GM18499 (cell line): ENCODE results near the gene CTNNA1.
"Not testable (repeated sequence)": the region's sequence is repeated elsewhere in the genome, so short reads cannot be mapped to it uniquely, and the experiment has no call there.

Experiments
- ATAC-seq: cut with Tn5 transposase; IDR thresholded peaks from one replicate; pipeline ENCODE4 v1.9.1; 2021; ENCODE audit warnings: moderate number of reproducible peaks; ENCODE audit not compliant: insufficient read depth, unreplicated experiment

CTNNA1 gene

DNA sequence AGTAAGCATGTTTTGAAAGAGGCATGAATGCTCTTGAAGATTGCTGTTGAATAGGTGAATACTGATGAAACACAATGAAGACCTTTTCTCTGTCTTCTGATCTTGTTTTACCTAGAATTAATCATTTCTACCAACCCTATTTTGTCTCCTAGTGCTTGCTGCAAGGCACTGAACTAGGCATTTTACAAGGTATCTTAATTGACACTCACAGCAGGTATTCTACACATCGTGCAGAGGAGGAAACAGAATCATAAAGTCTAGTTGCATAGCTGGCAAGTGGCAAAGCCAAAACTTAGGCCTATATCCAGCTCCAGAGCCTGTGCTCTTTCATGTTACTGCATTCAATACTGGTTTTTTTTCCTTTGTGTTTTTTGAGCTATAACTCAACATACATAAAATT lies 50.7 kb downstream of the CTNNA1 start:
- no peak for ATAC-seq

DNA sequence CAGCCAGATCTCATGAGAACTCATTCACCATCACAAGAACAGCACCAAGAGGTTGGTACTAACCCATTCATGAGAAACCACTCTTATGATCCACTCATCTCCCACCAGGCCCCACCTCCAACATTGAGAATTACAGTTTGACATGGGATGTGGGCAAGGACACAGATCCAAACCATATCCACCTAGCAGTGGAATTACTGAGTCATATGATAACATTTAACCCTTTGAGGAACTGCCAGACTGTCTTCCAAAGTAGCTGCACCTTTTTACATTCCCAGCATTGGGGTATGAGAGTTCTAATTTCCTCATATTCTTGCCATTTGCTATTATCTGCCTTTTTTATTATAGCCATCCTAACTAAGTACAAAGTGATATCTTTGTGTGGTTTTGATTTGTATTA lies 51.9 kb downstream of the CTNNA1 start:
- no peak for ATAC-seq

DNA sequence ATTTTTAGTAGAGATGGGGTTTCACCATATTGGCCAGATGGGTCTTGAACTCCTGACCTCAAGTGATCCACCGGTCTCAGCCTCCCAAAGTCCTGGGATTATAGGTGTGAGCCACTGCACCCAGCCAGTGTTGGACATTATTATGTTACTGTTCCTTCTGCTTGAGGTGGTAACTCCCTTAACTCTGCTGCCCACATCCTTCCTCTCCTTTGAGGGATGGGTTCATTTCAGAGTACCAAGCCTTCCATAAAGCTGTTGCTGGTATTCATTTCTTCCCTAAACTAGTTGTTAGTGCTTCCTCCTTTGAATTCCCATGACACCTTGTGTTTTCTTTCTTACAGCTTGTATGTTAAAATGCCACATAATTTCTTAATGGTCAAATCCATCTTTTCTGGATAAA lies 54.0 kb downstream of the CTNNA1 start:
- no peak for ATAC-seq

DNA sequence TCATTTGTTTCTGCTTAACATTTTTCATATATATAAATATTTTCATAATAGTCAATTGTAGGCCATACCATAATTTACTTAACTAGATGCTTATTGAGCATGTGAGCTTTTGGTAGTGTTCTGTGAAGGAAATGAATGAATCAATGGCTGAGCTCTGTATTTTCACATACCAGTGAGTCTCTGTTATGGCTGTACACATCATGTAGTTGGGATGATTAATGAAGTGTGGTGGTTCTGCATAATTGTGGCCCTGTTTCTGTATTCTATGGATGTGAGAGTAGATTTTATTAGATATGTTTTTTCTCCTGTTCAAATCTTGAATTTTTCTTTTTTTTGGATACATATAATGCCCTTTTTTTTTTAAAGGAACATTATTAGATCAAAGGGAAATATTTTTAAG lies 56.2 kb downstream of the CTNNA1 start:
- no peak for ATAC-seq

DNA sequence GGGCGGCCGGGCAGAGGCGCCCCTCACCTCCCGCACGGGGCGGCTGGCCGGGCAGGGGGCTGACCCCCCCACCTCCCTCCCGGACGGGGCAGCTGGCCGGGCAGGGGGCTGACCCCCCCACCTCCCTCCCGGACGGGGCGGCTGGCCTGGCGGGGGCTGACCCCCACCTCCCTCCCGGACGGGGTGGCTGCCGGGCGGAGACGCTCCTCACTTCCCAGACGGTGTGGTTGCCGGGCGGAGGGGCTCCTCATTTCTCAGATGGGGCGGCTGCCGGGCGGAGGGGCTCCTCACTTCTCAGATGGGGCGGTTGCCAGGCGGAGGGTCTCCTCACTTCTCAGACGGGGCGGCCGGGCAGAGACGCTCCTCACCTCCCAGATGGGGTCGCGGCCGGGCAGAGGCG lies 57.6 kb downstream of the CTNNA1 start:
- ATAC-seq: not testable (repeated sequence)

DNA sequence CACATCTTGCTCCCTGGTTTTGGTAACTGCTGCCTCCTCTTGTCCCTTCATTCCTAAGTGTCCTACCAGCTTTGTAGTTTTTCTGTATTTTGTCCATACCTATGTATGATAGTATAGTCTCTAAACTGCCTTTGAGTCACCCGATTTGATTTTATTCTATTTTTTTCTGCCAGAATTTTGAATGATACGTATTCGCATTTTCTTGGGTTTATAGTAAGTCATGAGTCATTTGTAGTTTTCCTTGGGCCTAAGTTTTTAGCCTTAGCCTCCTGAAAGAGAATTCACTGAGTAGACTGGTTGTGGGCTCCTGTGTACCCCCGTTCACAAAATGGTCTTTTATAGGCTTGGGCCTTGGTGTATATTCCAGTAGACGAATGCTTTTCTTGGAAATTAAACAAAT lies 62.3 kb downstream of the CTNNA1 start:
- ATAC-seq: no peak

DNA sequence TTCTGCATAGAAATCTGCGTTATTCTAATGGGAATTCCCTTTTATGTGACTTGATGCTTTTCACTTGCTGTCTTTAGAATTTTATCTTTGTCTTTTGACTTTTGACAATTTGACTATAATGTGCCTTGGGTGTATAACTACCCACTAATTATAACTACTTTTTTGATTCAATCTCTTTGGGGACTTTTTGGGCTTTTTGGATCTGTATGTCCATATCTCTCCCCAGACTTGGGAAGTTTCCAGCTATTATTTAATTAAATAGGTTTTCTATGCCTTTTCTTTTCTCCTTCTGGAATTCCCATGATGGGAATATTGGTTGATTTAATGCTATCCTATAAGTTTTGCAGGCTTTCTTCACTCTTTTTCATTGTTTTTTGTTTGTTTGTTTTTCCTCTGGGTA lies 64.0 kb downstream of the CTNNA1 start:
- no peak for ATAC-seq

DNA sequence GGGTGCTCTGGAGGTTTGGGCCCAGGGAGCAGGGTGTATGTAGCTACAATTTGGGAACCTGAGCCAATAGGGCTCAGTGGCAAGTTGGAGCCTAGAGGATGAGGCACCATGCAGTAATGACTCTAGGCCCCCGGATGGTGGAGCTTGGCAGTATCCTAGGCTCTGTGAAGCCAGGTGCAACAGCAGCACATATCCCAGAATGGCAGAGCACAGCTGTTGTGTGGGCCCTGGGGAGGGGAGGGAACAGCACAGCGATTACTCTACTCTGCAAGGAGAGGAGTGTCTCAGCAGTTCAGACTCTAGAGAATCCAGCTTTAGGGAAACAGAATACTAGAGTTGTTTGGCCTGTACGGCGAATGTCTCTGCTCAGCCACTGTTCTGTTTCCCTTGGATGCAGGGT lies 65.9 kb downstream of the CTNNA1 start:
- ATAC-seq: no peak

DNA sequence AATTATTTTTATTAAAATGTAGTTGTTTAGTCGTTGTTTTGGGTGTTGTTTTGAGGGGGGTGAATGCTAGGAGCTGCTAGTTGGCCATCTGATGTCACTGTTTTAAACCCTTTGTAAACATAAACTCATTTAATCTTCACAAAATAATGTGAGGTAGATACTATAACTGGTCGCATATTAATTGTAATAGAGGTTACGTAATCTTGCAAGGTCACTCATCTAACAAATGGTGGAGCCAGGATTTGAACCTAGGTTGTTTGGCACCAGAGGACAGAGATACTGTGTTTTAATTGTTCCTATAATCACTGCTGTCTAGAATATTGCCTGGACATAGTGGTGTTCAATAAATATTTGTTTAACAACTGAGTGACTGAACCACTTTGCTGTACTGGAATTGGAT lies 67.5 kb downstream of the CTNNA1 start:
- ATAC-seq: no peak

DNA sequence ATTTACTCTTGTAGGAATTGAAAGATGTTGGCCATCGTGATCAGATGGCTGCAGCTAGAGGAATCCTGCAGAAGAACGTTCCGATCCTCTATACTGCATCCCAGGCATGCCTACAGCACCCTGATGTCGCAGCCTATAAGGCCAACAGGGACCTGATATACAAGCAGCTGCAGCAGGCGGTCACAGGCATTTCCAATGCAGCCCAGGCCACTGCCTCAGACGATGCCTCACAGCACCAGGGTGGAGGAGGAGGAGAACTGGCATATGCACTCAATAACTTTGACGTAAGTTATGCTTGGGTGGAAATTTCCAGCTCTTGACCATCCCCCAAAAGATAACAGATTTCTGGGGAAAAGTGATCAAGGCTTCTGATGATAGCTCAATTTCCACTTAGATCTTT lies 71.3 kb downstream of the CTNNA1 start:
- ATAC-seq: no peak

DNA sequence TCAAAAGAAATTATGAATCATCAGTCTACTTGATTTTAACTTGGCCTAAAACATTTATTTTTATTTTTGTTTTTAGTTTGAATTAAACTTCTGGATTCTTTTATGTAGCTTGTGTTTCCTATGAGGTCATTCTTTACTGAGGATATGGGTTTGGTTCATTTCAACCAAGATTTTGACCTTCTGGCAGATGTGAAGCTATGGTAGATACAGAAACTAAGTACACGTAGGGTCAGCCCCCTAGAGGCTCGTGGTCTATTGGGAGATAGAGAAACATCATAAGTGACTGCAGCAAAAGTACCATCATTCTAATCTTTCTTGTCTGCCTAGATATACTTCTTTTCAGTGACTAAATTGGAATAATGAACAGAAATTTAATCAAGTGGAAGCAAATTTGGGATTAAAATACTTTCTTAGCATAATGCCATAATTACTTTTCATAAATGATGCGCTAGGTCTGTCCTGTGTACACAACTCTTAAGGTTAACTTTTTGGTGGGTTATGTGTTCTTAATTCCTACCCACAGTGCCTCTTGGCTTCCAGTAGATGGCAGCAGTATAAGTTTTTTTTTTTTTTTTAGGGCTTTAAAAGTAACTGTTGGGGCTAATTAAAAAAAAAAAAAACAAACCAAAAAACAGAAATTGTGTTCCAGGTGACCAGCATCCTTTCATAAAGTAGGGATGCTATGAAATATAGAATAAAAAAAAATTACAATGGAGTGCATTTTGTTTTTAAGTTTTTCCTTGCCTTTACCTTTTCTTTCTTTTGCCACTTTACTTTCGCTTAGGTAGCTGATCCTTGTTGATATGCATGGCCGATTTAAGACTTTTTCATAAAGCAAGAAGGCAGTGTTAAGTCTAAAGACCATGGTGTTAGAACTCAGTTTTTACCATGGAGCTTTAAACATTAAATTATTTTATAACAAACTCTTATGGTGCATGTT lies 72.0 kb downstream of the CTNNA1 start:
- no peak for ATAC-seq

DNA sequence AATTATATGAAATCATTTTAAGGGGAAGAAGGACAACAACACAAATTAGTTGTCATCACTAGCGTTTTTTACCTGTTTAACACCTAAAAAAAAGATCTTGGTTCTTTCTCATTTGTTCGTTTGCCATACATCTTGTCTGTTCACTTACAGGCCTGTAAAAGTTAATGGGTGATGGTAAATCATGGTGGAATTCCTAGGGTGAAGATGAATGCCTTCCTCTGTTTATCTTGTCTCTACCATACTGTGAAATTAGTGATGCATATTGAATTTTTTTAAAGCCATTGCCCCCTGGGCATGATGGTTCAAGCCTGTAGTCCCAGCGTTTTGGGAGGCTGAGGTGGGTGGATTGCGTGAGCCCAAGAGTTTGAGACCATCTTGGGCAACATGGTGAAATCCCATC lies 75.3 kb downstream of the CTNNA1 start:
- no peak for ATAC-seq

DNA sequence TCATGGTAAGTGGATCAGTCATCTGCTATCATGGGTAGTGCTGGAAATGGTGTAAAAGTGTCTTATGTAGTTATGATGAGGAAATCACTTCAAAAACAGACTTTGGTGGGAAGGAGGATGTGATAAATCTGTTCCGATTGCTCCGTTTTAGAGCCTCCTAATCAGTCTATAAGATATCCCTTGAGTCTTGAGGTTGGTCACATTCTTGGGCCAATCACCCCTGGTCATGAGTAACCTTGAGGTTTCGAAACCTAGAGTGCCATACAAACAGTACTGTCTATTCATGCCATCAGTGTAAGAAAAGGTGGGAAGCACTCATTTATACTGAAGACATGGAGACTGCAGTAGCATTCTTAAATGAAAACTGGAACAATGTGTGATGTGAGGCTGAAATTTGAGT lies 76.1 kb downstream of the CTNNA1 start:
- ATAC-seq: no peak

DNA sequence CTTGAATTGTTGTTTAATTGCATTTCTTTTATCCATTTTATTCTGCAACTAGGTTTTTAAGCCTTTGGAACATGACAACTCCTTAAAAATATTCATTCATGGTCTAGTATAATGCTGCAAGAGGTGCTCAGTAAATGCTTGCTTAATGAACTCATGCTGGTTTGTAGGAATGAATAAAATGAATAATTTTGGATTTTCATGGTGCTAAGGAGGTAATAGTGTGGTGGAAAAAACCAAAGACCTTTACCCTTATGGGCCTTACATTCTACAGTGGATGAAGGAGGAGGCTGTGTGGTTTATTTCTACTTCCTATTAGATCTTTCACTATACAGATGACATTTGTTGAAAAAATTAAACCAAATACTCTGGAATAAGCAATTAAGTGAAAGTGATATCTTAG lies 78.5 kb downstream of the CTNNA1 start:
- no peak for ATAC-seq

DNA sequence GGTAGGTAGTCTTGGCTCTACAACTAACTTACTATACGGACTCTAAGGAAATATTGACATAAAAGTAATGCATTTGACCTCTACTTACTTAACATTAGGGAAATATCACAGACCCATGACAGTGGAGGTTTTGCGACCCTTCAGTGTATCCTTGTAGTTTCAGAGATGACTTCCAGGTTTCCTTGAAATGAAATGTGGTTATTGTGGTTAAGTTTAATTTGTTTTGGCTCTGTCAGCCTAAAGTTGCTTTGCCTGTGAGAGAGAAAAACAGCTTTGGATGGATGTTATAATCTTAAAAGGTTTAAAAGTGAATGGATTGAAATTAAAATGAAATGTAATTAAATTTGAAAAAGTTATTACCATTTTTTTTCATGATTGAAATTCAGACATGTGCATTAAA lies 79.0 kb downstream of the CTNNA1 start:
- no peak for ATAC-seq

DNA sequence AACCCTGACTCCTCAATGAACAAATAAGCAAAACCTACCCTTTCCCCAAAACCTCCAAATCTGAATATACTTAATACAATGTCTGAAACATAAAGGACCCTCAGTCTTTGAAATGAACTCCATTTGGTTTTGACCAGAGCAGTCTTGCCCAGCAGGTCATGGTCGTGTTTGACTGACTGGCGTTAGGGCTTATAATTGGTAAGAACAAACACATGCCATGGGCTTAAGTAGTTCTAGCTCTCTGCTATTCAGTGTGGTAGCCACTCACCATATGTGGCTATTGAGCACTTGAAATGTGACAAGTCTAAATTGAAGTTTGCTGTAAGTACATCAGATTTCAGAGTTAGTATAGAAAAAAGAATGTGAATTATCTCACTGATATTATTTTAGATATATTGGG lies 79.9 kb downstream of the CTNNA1 start:
- ATAC-seq: no peak

DNA sequence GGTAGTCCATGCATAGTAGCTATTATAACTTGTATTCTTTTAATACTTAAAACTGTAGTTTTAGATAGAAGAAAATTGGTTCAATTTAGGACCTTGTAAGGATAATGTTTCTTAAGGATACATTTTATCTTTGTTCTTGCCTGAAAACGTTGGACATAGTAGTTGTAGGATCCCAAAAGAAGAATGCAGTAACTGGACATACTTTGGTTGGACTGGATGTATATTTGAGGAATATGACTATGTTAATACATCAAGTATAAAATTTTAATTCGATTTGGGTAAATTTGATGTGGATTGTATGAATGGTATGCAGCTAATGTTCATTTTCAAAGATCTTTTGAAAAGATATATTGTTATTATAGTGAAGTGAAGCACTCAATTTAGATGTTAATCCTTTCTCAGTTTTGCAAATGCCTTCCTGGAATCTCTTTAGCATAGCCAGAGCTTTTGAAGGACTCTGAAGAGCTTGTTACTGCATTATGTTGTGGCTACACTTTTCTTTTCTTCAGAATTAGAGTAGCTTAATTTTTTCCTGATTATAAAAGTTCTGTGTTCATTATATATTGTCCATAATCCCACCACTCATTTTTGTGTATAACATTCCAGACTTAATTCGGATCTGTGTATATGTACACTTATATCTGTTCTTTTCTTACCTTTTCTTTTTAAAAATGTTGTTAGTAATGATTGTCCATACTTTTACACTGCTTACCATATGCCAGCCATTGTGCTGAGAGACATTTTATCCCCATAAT lies 80.7 kb downstream of the CTNNA1 start:
- no peak for ATAC-seq

DNA sequence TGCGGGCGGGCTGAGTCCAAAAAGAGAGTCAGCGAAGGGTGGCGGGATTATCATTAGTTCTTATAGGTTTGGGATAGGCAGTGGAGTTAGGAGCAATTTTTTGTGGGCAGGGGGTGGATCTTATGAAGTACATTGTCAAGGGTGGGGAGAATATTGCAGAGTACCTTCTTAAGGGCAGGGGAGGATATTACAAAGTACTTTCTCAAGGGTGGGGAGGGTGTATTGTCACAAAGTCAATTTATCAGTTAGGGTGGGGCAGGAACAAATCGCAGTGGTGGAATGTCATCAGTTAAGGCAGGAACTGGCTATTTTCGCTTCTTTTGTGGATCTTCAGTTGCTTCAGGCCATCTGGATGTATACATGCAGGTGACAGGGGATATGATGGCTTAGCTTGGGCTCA lies 81.6 kb downstream of the CTNNA1 start:
- ATAC-seq: not testable (repeated sequence)

DNA sequence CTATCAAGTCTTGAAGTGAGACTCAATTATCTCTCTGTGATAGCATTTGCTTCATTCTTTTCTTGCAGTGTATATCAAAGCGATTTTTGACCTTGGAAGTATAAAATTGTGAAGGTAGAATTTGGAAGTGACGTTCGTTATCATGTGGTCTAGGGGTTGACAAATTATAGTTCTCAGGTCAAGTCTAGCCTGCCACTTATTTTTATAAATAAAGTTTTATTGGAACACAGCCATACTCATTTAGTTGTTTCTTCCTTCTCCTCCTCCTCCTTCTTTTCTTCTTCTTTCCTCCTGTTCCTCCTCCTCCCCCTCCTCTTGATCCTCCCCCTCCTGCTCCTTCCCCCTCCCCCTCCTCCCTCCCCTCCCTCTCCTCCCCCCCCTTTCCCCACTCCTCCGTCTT lies 83.9 kb downstream of the CTNNA1 start:
- ATAC-seq: no peak

DNA sequence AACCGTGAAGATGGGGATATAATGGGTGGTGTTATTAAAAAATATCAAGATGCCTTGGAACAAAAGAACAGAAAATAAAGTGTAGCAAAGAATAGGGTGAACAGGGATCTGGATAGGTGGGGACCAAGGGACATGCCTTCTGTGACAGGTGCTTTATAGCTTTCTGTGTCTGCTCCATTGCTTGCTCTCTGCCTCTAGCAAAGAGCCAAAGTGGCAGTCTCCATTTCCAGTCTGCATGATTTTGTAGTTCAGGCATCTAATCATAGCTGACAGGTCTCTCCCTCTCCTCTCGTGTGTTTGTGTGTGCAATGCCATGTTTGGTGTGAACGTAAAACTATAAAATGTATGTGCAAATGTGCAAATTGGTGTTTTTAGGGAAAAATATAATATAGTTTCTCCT lies 86.9 kb downstream of the CTNNA1 start:
- ATAC-seq: no peak

DNA sequence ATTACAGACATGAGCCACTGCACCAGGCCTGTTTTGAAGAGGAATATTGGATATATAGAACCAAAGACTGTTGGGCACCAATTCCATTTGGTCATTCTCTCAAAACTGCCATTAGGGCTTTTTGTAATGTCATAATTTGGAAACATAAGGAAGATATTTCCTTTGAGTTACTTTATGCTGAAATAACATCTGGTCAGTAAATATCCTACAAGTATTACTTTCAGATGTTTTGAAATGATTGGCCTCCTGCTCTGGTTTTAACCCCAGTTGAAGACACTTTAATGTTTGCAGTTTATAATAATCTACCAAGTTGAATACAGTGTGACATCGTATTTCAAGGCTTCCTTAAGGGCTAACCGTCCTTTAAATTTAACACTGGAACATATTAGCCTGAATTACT lies 88.3 kb downstream of the CTNNA1 start:
- ATAC-seq: no peak
